SK-N-DZ (cell line): Measurements from ENCODE around the gene TMEM109.

ENCODE experiments used
- DNase-seq: peaks from one replicate; pipeline ENCODE4 v3.0.0-alpha.2; 2015; ENCODE audit warnings: low spot score

TMEM109 gene

DNA sequence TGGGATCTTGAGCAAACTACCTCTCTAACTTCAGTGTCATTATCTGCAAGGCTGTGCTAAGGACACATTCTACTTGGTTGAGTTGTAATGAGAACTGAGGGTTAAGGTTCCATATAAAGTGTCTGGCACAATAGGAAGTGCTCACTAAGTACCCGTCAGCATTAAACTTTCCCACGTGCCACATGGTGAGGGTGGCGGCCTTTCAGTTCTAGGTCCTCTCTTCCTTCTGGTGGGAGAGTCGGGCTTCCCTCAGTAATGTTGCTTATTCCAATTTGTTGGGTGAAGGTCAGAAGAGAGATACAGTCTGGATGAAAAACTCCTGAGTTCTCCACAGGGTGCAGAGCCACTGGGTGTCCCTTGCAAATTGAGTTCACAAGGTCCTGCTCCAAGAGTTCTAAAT is 52.9 kb downstream of the TMEM109 start:
- no peak for DNase-seq

DNA sequence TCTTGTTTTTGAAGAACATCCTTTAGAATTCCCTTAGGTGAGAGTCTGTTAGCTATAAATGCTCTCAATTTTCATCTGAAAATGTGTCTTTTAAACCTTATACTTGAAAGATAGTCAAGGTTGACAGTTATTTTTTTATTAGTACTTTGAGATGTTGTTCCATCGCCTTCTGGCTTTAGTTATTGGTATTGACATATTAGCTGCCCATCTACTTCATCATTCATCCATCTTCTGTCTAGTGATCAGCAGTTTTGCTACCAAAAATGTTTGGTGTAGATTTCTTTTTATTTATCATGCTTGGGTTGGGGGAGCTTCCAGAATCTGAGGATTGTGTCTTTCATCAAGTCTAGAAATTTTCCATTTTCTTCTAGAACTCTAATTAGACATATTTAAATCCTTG is 54.3 kb downstream of the TMEM109 start:
- no peak for DNase-seq

DNA sequence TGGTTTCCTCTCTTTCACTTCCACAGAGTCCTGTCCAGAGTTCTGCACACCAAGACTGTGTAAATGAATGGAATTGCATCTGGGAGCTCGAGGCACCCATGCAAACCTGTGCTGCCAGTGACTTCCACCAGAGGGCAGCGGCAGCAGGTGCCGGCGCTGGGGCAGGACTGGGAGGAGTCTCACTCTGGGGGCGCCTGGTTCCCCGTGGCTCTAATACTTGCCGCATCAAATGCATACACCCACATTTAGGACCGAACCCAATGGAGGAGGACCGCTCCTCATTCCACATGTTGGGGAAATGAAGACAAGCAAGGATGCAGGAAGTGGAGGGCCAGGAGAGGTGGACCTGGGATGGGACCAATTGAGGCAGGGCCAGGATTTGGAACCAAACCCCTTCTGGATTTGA is 56.4 kb downstream of the TMEM109 start:
- peak; percentile 18 for DNase-seq

DNA sequence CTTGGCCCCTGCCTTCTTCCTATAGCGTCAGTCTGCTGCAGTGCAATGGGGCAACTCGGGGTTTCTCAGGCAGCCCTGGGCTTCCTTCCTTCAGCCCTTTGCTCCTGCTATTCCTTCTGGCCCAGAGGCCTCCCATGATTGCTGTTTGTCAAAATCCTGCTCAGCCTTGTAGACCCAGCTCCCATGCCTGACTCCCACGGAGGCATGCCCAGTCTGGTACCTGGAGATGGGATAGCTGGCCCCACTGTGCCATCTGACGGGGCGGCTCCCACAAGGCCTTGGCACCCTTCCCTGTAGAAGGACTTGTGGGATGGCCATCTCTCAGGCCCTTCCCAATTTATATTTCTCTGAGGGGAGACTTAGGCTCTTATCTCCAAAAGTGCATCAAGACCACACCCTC is 56.9 kb downstream of the TMEM109 start:
- DNase-seq, result no peak

DNA sequence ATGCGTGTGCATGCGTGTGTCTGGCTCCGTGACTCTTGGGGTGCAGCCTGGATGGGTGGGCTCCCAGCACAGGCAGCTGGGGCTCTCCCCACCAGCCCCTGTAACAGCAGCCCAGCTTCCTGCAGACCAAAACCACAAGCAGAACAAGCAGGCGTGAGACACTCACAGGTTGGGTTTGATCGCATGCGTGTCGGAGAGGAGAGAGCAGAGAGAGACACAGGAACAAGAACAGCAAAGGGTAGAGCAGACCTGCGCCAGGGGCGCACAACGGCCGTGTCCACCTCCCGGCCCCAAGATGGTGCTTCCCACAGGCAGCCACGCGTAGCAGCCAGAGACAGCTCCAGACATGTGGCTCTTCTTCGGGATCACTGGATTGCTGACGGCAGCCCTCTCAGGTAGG is 57.6 kb downstream of the TMEM109 start, which contains the start of gene CD6:
CD6 (plus strand) TSS at position 161 of the 400 bp plus-strand sequence; CDS start at position 347, 186 bp downstream.
- DNase-seq, result no peak

DNA sequence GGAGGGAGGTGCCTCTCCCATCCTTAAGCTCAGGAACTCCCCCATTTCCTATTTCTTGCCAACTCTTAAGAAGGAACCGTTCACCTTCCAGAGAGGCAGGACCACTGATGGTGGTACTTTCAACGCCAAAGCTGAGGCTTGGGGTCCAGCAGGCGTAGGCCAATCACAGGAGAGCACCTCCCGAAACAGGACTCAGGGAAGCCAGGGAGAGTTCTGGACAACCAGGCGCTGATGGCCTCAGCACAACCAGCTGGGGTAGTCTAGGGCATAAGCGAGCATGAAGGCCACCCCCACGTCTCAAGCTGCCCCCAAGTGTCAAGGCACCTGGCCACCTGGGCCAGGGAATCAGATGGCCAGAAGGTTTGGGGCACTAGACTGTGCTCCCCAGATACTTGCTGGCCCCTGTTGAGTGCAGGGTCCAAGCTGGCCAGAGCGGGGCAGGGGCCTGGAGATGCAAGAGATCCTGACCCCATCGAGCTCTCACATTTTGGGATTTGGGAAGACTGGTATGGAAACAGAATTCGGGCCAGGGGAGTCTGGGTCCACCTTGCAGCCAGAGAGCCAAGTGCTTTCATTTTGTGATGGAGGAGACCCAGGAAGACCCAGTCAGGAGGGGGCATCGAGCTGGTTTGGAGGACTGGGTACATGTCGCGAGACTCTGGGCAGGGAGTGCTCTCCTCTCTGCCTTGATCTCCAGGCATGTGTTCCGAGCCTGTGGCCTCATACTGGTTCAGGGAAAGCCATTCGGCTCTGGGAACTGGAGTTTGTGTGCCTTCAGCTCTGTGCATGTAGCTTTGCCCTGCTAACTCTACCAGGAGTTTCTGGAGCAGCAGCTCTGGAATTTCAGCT is 58.4 kb downstream of the TMEM109 start:
- no peak for DNase-seq
